HepG2 (cell line): ENCODE data around the gene BIRC6. TPM values are rescaled to one million over a fixed set of nuclear protein-coding genes. Genes with fewer than 3 reads are reported as not detected.

Experiments used
- ATF5 ChIP-seq: sonication (generic); formaldehyde crosslinking; IDR thresholded peaks from 2 replicates; pipeline ENCODE4 v1.4.0; 2020; ENCODE audit warnings: mild to moderate bottlenecking, low read depth, missing genetic modification reagents
- FOXJ3 ChIP-seq: sonication (generic); formaldehyde crosslinking; IDR thresholded peaks from 2 replicates; pipeline ENCODE4 v1.4.0; 2020; ENCODE audit warnings: missing genetic modification reagents, mild to moderate bottlenecking, borderline replicate concordance
- FOXK1 ChIP-seq: sonication (generic); formaldehyde crosslinking; IDR thresholded peaks from 2 replicates; pipeline ENCODE4 v1.4.0; 2020; ENCODE audit warnings: low read depth, missing genetic modification reagents, borderline replicate concordance
- IRF1 ChIP-seq: sonication (generic); formaldehyde crosslinking; IDR thresholded peaks from 2 replicates; pipeline ENCODE4 v1.4.0; 2020; ENCODE audit warnings: low read depth, mild to moderate bottlenecking, missing genetic modification reagents
- KDM4B ChIP-seq: sonication (generic); formaldehyde crosslinking; IDR thresholded peaks from 2 replicates; pipeline ENCODE4 v1.4.0; 2020; ENCODE audit warnings: missing genetic modification reagents
- SAP130 ChIP-seq: IDR thresholded peaks from 2 replicates; pipeline ENCODE4 v1.6.1; 2016; ENCODE audit warnings: low read depth
- TCF7L2 ChIP-seq: IDR thresholded peaks from 2 replicates; pipeline ENCODE4 v1.6.1; 2011; ENCODE audit warnings: mild to moderate bottlenecking, low read depth, low read length, moderate library complexity
- ZFAT ChIP-seq: sonication (generic); formaldehyde crosslinking; conservative IDR thresholded peaks from 2 replicates; pipeline ENCODE4 v1.8.1; 2023; ENCODE audit warnings: missing genetic modification reagents, inconsistent platforms
- ZNF501 ChIP-seq: sonication (generic); formaldehyde crosslinking; IDR thresholded peaks from 2 replicates; pipeline ENCODE4 v1.5.1; 2020; ENCODE audit warnings: mild to moderate bottlenecking, moderate library complexity, missing genetic modification reagents
- ZNF552 ChIP-seq: sonication (generic); formaldehyde crosslinking; IDR thresholded peaks from 2 replicates; pipeline ENCODE4 v1.9.0; 2022; ENCODE audit warnings: missing genetic modification reagents, mild to moderate bottlenecking, borderline replicate concordance
- ZUFSP ChIP-seq: sonication (generic); formaldehyde crosslinking; IDR thresholded peaks from 2 replicates; pipeline ENCODE4 v1.9.0; 2021; ENCODE audit warnings: missing genetic modification reagents, mild to moderate bottlenecking, borderline replicate concordance
- polyA plus RNA-seq, 8 experiments: library from polyadenylated mRNA; depleted of rRNA in 3 of 8; stranded (reverse) in 7 of 8; unstranded in 1 of 8; fragments of >200 nt; fragmentation: Illumina TruSeq in 4 of 8; extraction: Trizol in 4 of 8; gene quantifications; 2 replicates each; pipeline versions ENCODE4 v1.2.1 to v1.2.3, GENCODE V29; 2011 to 2016; ENCODE audit warnings: low read depth in 4 of 8, missing spikeins in 1 of 8, mixed read lengths in 1 of 8; ENCODE audit not compliant: insufficient read depth in 1 of 8
- total RNA-seq, 5 experiments: library from RNA; depleted of rRNA; stranded (reverse); fragments of >200 nt; fragmentation: Illumina TruSeq; extraction: Trizol; gene quantifications; 2 replicates each; pipeline ENCODE4 v1.2.3, GENCODE V29; 2016; ENCODE audit warnings: low read depth in 1 of 5
- TF ChIP-seq, protein P1 (sequence below), 2 experiments: sonication (generic) in 1 of 2; formaldehyde crosslinking in 1 of 2; IDR thresholded peaks; 2 replicates each; pipeline versions ENCODE4 v1.5.1 to v1.6.1; 2011 to 2020; ENCODE audit warnings: borderline replicate concordance in 1 of 2, low read depth in 1 of 2, low read length in 1 of 2, mild to moderate bottlenecking in 1 of 2, missing genetic modification reagents in 1 of 2, moderate library complexity in 1 of 2
- TF ChIP-seq, protein P2 (sequence below): IDR thresholded peaks from 2 replicates; pipeline ENCODE4 v1.4.0; 2020; ENCODE audit warnings: mild to moderate bottlenecking, missing genetic modification reagents
- TF ChIP-seq, protein P3 (sequence below): sonication (generic); formaldehyde crosslinking; IDR thresholded peaks from 2 replicates; pipeline ENCODE4 v1.4.0; 2020; ENCODE audit warnings: mild to moderate bottlenecking, missing genetic modification reagents

The BIRC6 gene
- total and polyA plus RNA-seq, 2 of the 13 experiments (the other 11 are each of a cell fraction or from before 2014, with no cell fraction given): 65.6 to 120 TPM

DNA sequence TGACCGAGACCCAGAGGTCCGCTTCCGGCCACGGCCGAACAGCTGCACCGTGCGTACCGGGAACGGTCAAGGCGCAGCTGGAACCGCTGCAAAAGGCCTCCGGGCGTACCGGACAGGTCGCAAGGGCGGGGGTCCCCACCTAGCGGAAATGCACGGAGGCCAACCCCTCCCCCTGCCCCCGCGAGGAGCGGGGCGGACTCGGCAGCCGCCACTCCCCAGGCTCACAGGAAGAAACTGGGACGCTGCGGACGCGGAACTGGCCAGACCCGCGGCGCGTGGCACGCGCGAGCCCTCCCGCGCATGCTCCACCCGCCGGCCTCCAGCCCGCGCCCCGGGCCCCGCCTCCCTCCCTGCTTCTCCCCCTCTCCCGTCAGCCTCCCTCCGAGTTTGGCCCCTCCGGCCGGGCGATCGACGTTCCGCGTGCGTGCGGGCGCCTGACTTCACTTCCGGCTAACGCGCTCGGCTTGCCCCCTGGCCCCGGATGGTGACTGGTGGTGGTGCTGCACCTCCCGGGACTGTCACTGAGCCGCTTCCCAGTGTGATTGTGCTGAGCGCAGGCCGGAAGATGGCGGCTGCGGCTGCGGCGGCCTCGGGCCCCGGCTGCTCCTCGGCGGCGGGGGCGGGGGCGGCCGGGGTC lies at the start of gene BIRC6 (continued):
- TF ChIP-seq ZUFSP (no peak), ATF5 (CRISPR knock-in tag) (no peak), KDM4B (CRISPR knock-in tag) (peak; percentile 98), ZNF501 (CRISPR knock-in tag) (peak; percentile 77; the same call in 1 of the 2 replicates), SAP130 (CRISPR knock-in tag) (peak; percentile 98), TCF7L2 (no peak), IRF1 (CRISPR knock-in tag) (peak; percentile 86; the same call in 1 of the 2 replicates), FOXJ3 (CRISPR knock-in tag) (peak; percentile 84), FOXK1 (CRISPR knock-in tag) (peak; percentile 84; the same call in 1 of the 2 replicates), ZFAT (CRISPR knock-in tag) (no peak; the same call in 1 of the 2 replicates), ZNF552 (peak; percentile 73)
- TF ChIP-seq, protein P1, sequence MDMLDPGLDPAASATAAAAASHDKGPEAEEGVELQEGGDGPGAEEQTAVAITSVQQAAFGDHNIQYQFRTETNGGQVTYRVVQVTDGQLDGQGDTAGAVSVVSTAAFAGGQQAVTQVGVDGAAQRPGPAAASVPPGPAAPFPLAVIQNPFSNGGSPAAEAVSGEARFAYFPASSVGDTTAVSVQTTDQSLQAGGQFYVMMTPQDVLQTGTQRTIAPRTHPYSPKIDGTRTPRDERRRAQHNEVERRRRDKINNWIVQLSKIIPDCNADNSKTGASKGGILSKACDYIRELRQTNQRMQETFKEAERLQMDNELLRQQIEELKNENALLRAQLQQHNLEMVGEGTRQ (IDR thresholded peaks at IDR 0.05; ENCODE audit: low read depth, low read length): peak; percentile 31; the same call in 1 of the 2 replicates
- TF ChIP-seq, protein P1 (CRISPR knock-in tag; IDR thresholded peaks at IDR 0.05; ENCODE audit: borderline replicate concordance): no peak
- TF ChIP-seq, protein P2, sequence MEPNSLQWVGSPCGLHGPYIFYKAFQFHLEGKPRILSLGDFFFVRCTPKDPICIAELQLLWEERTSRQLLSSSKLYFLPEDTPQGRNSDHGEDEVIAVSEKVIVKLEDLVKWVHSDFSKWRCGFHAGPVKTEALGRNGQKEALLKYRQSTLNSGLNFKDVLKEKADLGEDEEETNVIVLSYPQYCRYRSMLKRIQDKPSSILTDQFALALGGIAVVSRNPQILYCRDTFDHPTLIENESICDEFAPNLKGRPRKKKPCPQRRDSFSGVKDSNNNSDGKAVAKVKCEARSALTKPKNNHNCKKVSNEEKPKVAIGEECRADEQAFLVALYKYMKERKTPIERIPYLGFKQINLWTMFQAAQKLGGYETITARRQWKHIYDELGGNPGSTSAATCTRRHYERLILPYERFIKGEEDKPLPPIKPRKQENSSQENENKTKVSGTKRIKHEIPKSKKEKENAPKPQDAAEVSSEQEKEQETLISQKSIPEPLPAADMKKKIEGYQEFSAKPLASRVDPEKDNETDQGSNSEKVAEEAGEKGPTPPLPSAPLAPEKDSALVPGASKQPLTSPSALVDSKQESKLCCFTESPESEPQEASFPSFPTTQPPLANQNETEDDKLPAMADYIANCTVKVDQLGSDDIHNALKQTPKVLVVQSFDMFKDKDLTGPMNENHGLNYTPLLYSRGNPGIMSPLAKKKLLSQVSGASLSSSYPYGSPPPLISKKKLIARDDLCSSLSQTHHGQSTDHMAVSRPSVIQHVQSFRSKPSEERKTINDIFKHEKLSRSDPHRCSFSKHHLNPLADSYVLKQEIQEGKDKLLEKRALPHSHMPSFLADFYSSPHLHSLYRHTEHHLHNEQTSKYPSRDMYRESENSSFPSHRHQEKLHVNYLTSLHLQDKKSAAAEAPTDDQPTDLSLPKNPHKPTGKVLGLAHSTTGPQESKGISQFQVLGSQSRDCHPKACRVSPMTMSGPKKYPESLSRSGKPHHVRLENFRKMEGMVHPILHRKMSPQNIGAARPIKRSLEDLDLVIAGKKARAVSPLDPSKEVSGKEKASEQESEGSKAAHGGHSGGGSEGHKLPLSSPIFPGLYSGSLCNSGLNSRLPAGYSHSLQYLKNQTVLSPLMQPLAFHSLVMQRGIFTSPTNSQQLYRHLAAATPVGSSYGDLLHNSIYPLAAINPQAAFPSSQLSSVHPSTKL (CRISPR knock-in tag): peak; percentile 71; the same call in 1 of the 2 replicates
- TF ChIP-seq, protein P3, sequence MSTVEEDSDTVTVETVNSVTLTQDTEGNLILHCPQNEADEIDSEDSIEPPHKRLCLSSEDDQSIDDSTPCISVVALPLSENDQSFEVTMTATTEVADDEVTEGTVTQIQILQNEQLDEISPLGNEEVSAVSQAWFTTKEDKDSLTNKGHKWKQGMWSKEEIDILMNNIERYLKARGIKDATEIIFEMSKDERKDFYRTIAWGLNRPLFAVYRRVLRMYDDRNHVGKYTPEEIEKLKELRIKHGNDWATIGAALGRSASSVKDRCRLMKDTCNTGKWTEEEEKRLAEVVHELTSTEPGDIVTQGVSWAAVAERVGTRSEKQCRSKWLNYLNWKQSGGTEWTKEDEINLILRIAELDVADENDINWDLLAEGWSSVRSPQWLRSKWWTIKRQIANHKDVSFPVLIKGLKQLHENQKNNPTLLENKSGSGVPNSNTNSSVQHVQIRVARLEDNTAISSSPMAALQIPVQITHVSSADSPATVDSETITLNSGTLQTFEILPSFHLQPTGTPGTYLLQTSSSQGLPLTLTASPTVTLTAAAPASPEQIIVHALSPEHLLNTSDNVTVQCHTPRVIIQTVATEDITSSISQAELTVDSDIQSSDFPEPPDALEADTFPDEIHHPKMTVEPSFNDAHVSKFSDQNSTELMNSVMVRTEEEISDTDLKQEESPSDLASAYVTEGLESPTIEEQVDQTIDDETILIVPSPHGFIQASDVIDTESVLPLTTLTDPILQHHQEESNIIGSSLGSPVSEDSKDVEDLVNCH: peak; percentile 92
